ENCODE results near the gene TBC1D22A.

DNA sequence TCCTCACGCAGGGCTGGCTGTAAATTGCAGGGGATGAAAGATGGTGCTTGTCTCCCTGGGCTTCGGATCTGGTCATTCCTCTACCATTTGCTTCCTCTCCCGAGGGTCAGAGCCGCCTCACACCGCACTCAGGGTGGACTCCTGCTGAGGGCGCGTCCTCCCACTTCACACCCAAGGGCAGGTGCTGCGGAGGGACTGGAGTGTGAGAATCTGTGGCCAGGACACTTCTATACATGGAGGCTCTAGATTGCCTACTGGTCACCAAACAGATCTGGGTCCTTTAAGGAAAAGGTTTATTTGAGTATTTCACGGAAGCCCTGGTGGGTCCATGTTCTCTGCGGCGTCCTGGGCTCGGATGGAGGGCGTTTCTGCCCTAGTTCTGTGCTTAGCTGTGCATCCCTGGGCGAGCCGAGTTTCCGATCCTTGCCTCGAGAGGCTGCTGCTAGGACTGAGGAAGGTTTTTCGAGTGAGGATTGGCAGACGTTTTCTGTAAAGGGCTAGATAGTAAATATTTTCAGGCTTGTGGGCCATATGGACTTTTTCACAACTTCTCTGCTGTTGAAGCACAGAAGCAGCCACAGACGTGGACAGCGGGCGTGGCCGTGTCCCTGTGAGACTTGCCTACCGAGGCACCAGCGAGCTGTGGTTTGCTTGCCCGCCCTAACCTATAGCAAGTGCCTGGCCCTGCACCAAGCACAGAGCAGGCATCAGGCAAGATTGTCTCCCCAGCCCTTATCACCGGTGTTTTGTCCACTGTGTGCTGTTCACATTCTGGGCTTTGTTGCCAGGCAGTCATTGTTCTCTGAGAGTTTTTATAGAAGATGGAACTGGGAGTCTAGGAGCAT is 279.0 kb downstream of the TBC1D22A start:
- no peak for TF ChIP-seq USF2 (IDR thresholded peaks at IDR 0.05; ENCODE audit: borderline replicate concordance, low read depth, low read length)
- no peak for TF ChIP-seq SUZ12 (IDR thresholded peaks at IDR 0.05; ENCODE audit: unreplicated experiment)
- no peak for TF ChIP-seq ATF3 (IDR thresholded peaks at IDR 0.05; ENCODE audit: borderline replicate concordance, extremely low read depth, low read depth, low read length)
- TF ChIP-seq, protein P1, sequence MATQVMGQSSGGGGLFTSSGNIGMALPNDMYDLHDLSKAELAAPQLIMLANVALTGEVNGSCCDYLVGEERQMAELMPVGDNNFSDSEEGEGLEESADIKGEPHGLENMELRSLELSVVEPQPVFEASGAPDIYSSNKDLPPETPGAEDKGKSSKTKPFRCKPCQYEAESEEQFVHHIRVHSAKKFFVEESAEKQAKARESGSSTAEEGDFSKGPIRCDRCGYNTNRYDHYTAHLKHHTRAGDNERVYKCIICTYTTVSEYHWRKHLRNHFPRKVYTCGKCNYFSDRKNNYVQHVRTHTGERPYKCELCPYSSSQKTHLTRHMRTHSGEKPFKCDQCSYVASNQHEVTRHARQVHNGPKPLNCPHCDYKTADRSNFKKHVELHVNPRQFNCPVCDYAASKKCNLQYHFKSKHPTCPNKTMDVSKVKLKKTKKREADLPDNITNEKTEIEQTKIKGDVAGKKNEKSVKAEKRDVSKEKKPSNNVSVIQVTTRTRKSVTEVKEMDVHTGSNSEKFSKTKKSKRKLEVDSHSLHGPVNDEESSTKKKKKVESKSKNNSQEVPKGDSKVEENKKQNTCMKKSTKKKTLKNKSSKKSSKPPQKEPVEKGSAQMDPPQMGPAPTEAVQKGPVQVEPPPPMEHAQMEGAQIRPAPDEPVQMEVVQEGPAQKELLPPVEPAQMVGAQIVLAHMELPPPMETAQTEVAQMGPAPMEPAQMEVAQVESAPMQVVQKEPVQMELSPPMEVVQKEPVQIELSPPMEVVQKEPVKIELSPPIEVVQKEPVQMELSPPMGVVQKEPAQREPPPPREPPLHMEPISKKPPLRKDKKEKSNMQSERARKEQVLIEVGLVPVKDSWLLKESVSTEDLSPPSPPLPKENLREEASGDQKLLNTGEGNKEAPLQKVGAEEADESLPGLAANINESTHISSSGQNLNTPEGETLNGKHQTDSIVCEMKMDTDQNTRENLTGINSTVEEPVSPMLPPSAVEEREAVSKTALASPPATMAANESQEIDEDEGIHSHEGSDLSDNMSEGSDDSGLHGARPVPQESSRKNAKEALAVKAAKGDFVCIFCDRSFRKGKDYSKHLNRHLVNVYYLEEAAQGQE (IDR thresholded peaks at IDR 0.05; ENCODE audit: low read depth, low read length): no peak

All from GM12878 (cell line).